Esophagus (tissue), 2 donors: ENCODE measurements around the gene OSBPL3. TPM values are rescaled to one million over a fixed set of nuclear protein-coding genes. Genes with fewer than 3 reads are reported as not detected.

Experiments
- H3K27ac ChIP-seq, 2 donors: one replicate each; pipeline ENCODE4 v1.5.1; 2013; ENCODE audit warnings: low read depth in 2 of 2, mild to moderate bottlenecking in 2 of 2, inconsistent platforms in 1 of 2, low read length in 1 of 2, moderate library complexity in 1 of 2
- H3K27me3 ChIP-seq, 2 donors: one replicate each; pipeline ENCODE4 v1.6.1; 2013; ENCODE audit warnings: low read length in 2 of 2, control low read depth in 1 of 2, mild to moderate bottlenecking in 1 of 2; ENCODE audit not compliant: insufficient read depth in 2 of 2, control insufficient read depth in 1 of 2
- H3K36me3 ChIP-seq, 2 donors: one replicate each; pipeline ENCODE4 v1.6.1; 2013; ENCODE audit warnings: low read length in 1 of 2; ENCODE audit not compliant: control insufficient read depth in 2 of 2, insufficient read depth in 2 of 2
- H3K4me1 ChIP-seq, 2 donors: one replicate each; pipeline ENCODE4 v1.6.1; 2013; ENCODE audit warnings: low read length in 1 of 2; ENCODE audit not compliant: control insufficient read depth in 2 of 2, insufficient read depth in 2 of 2
- H3K4me3 ChIP-seq, 2 donors: one replicate each; pipeline ENCODE4 v1.5.1; 2013; ENCODE audit warnings: low read length in 2 of 2, mild to moderate bottlenecking in 2 of 2, low read depth in 1 of 2, moderate library complexity in 1 of 2
- H3K9me3 ChIP-seq, 2 donors: one replicate each; pipeline ENCODE4 v1.6.1; 2013; ENCODE audit warnings: mild to moderate bottlenecking in 2 of 2, low read depth in 1 of 2, low read length in 1 of 2, moderate library complexity in 1 of 2; ENCODE audit not compliant: control insufficient read depth in 2 of 2, insufficient read depth in 1 of 2
- WGBS, 2 donors: extraction: QIAGEN DNeasy Blood & Tissue Kit; methylation state at CpG; one replicate each; pipeline ENCODE4 v1.1.7; 2013; 5-methylcytosine and 5-hydroxymethylcytosine counted together
- polyA plus RNA-seq, 2 donors: library from polyadenylated mRNA; stranded (reverse); fragments of 200-250 nt; gene quantifications; one replicate each; pipeline ENCODE4 v1.2.3, GENCODE V29; 2013
- donor health status: healthy with polysubstance abuse.
- donor health status: Bipolar disorder and iron deficiency.

The OSBPL3 gene
- polyA plus RNA-seq, 2 donors: 10.4 to 22.4 TPM

DNA sequence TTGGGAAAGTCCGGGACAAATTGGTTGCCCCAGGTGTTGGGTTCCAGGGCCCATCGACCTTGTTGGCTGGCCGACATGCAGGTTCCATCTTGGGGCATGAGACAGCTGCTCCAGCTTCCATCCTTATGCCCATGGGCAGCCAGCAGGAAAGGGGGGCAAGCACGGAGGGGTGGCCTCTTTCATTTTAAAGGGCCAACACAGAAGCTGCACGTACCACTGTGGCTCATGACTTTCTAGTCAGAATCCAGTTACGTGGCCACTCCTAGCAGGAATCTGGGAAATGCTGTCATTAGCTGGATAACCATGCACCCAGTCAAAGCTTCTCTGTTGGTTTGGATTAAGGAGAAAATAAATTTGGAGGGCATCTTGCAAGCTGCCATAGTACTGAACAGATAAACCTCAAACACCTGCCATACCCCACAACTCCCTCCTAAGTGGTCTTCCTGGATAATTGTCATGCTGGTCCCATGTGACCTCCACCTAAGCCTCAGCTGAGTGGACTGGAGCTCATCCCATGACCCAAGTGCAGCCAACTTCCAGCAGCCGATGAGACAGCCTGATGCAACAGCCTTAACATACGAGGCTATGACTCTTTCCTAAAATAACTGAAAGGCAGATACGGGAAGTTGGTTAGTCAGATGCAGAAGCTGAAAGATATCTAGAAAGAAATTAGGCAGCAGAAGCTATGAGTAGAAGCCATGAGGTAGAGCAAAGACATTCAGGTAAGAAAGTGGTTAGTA lies 201.3 kb downstream of the OSBPL3 start:
- Histone ChIP-seq H3K36me3 (no peaks in the 10 kb centered on the region), H3K4me1 (peaks cover 0 to 2% of the 10 kb centered on the region in 2 donors), H3K27ac (no peak overlapping the region), H3K4me3 (no peak overlapping the region), H3K27me3 (no peaks in the 10 kb centered on the region), H3K9me3 (no peaks in the 10 kb centered on the region)
- WGBS, 2 donors: 82 to 85% methylated on average over 9 of the region's 9 CpGs

DNA sequence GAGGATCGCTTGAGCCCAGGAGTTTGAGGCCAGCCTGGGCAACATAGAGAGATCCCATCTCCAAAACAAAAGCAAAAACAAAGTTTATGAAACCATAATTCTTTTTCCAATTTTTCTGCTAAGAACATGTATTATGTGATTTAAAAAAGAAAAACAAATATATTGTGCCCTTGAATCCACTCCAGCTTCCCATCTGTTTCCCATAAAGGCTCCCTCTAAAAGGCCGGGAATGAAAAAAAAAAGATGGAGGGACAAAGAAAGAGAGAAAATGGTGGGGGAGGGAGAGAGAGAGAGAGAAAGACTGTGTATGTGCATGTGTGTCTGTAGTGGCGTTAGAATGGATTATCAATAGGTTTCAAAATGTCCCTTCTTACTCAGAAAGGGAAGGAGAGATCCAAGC lies 202.2 kb downstream of the OSBPL3 start:
- peaks cover 0 to 2% of the 10 kb centered on the region in 2 donors for H3K4me1 ChIP-seq
- WGBS, 2 donors: 78 to 82% methylated on average over 3 of the region's 3 CpGs
- no peaks in the 10 kb centered on the region for H3K36me3 ChIP-seq
- no peak overlapping the region for H3K4me3 ChIP-seq
- H3K27ac ChIP-seq: no peak overlapping the region
- H3K27me3 ChIP-seq: no peaks in the 10 kb centered on the region
- H3K9me3 ChIP-seq: no peaks in the 10 kb centered on the region

DNA sequence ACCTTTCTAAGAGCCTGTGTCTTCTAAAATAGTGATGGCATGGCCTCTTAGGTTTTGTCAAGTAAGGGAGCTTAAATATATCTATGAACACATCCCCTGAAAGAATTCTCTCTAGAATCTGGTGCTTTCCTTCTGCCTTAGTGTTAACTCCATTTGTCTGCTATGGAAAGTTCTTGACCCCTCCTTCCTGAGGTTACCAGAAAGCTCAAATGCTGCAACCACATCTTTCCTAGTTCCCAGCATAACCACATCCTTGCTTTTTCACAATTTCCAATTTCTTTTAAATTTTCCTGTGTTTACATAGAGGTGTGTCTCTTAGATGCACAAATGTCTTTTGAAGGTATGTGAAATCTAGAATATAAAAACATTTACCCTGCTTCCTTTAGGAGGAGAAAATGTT lies 206.3 kb downstream of the OSBPL3 start:
- Histone ChIP-seq H3K27ac (no peak overlapping the region), H3K27me3 (no peaks in the 10 kb centered on the region), H3K4me1 (no peaks in the 10 kb centered on the region), H3K36me3 (no peaks in the 10 kb centered on the region), H3K9me3 (no peaks in the 10 kb centered on the region), H3K4me3 (no peak overlapping the region)

DNA sequence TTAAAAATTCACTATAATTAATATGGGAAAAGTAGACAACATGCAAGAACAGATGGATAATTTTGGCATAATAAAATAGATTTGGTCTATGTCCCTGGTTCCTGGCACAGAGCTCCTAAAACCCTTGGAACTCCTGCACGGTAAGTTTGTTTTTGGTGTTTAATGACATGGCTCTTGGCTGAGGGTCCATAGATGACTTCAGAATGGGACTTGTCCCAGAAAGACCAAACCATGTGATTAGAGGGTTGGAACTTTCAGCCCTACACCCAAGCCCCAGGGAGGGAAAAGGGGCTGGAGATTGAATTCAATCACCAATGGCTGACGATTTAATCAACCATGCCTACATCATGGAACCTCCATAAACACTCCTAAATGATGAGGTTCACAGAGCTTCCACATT lies 210.1 kb downstream of the OSBPL3 start:
- no peak overlapping the region for H3K4me3 ChIP-seq
- no peaks in the 10 kb centered on the region for H3K9me3 ChIP-seq
- H3K4me1 ChIP-seq: no peaks in the 10 kb centered on the region
- 61 to 74% methylated on average over 2 of the region's 2 CpGs for WGBS, 2 donors
- peaks cover 0 to 4% of the 10 kb centered on the region in 2 donors for H3K27me3 ChIP-seq
- H3K27ac ChIP-seq: no peak overlapping the region
- no peaks in the 10 kb centered on the region for H3K36me3 ChIP-seq

DNA sequence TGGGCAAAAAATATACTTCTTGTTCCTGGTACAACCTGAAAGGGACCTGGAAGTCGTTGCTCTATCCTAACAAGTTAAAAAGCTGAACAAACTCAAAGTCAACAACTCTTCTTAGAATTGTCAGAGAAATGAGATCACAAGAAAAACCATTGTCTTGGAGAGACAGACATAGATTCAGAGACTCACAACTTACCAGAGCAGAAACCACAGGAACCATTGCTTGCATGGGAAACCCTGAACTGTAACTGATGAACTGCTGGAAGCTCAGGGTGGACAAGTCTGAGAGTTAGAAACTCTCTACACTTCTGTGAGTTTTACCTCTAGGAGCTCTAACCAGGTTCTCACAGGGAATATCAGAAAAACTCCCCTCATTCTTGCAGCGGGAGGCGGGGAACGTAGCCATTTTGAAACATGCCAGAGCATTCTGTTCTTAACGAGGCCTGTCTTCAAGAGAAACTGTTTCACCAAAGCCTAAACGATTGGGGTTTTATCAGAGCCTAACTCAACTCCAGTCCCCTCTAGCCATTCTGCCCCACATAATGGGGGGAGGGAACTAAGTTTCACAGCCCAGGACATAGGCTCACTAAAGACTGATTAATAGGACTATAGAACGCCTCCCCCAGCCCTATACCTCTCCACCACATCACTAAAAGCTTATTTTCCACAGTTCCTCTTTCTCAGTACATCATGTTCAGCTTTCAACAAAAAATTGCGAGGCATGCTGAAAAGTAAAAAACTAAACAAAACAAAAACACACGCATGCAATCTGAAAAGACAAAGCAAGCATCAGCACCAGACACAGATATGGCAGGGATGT lies 210.8 kb downstream of the OSBPL3 start:
- peaks cover 0 to 4% of the 10 kb centered on the region in 2 donors for H3K27me3 ChIP-seq
- no peaks in the 10 kb centered on the region for H3K4me1 ChIP-seq
- no peak overlapping the region for H3K4me3 ChIP-seq
- H3K27ac ChIP-seq: no peak overlapping the region
- no peaks in the 10 kb centered on the region for H3K9me3 ChIP-seq
- WGBS, 2 donors: 74 to 80% methylated on average over 9 of the region's 9 CpGs
- H3K36me3 ChIP-seq: no peaks in the 10 kb centered on the region

DNA sequence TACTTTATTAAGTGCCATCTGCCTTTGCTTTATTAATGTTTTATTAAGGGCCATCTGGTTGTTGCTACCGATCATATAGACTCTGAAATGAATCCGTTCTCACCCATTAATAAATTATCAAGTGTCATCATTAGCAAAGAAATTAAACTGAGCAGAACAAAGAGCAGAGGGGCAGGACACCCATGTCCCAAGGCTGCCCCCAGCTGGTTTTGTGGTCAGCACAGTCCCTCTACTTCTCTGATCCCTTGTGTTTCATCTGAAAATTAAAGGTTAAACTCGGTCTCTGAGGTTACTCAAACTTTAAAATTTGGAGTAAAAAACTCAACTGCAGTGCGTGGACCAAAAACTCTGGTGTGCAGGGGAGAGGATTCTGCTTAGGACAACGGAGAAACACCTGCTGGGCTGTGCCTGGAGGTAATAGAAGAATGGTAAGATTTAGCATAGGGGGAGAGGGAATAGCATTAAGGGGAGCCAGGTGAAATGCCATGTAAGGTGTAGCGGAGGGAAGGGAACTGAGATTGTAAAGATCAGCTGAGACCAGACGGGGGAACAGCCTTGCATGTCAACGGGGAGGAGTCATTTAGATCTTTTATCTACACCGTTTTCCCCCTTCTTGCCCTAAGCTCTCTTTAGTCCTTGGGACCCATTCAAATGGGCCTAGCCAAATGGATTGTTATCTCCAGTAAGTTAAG lies 212.0 kb downstream of the OSBPL3 start:
- WGBS, 2 donors: 72 to 75% methylated on average over 9 of the region's 9 CpGs
- no peaks in the 10 kb centered on the region for H3K9me3 ChIP-seq
- no peaks in the 10 kb centered on the region for H3K36me3 ChIP-seq
- H3K4me3 ChIP-seq: no peak overlapping the region
- H3K27ac ChIP-seq: no peak overlapping the region
- H3K27me3 ChIP-seq: peaks cover 0 to 4% of the 10 kb centered on the region in 2 donors
- H3K4me1 ChIP-seq: no peaks in the 10 kb centered on the region

DNA sequence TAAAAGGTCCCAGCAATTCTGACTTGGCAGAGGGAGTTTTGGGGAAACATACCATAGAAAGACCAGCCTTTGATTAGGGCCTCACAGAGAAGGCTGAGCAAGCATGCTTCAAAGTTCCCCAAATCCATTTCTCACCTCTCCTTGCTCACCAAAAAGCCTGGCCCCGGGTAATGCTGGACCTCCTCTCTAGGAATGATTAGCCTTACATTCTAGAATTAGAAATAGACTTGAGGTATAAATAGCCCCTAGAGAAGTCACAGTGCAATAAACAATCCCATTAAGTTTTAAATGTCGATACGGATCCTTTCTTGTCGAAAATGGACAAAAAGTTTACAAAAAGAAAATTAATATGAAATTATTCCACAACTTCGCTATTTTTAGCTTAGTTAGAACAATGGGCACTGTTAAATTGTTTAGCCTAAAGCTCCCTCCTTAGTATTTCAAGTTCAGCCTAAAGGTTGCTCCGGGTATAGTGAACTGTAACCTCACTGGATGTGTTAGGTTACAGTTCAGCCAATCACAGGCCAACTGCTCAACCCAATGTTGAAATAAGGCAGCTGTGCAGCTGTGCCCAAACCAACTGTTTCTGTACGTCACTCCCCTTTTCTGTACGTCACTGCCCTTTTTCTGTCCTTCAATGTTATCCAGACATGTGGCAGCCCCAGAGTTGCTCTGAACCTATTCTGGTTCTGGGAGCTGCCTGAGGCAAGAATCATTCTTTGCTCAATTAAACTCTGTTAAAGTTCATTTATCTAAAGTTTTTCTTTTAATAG lies 214.8 kb downstream of the OSBPL3 start:
- Histone ChIP-seq H3K4me1 (no peaks in the 10 kb centered on the region), H3K27ac (no peak overlapping the region), H3K4me3 (no peak overlapping the region), H3K36me3 (no peaks in the 10 kb centered on the region), H3K27me3 (peaks cover 0 to 4% of the 10 kb centered on the region in 2 donors), H3K9me3 (no peaks in the 10 kb centered on the region)
- 62 to 65% methylated on average over 8 of the region's 8 CpGs for WGBS, 2 donors

DNA sequence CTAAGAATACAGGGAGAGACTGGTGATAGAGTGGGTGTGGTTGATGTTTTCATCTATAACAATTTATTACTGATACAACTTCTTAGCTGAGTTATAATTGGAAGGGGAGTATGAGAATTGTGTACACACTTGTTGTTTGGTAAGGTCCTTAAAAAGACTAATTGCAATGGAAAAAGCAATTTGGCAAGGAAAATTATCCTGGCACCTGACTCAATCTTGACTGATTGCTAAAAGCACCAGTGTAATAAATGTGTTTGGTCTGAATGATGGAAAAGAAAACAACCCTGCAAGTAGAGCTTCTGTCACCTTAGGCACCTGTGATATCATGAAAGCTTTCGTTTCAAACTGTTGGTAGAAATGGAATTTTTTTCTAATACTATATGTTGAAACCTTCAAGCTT lies 216.0 kb downstream of the OSBPL3 start:
- peaks cover 0 to 4% of the 10 kb centered on the region in 2 donors for H3K27me3 ChIP-seq
- H3K9me3 ChIP-seq: no peaks in the 10 kb centered on the region
- H3K4me1 ChIP-seq: no peaks in the 10 kb centered on the region
- H3K27ac ChIP-seq: no peak overlapping the region
- WGBS, 2 donors: 43 to 53% methylated on average over 1 of the region's 1 CpG
- no peaks in the 10 kb centered on the region for H3K36me3 ChIP-seq
- no peak overlapping the region for H3K4me3 ChIP-seq

DNA sequence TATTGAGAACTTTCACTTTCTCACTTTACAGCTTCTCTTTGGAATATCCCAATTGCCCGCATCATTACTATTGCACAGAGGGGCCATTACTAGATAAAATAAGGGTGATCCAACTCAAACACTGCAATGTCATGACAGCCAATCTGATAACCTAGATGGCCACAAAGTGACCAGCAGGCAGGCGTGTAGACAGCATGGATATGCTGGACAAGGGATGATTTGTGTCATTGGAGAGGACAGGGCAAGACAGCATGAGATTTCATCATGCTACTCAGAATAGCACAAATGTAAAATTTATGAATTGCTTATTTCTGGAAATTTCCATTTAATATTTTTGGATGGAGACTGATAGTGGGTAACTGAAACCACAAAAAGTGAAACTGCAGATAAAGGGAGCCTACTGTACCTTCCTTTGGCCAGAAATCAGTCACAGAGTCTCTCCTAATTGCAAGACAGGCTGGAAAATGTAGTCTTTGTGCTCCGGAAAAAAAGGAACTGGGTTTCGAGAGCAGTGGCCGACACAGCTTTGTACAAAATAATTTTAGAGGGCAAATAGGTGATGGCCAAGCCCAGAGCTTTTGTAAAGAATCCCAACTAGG lies 216.6 kb downstream of the OSBPL3 start:
- Histone ChIP-seq H3K27me3 (peaks cover 0 to 4% of the 10 kb centered on the region in 2 donors), H3K27ac (no peak overlapping the region), H3K4me3 (no peak overlapping the region), H3K4me1 (no peaks in the 10 kb centered on the region), H3K9me3 (no peaks in the 10 kb centered on the region), H3K36me3 (no peaks in the 10 kb centered on the region)
- 74 to 83% methylated on average over 5 of the region's 5 CpGs for WGBS, 2 donors
